ENCODE data around the gene GNAL.

GRCh38 chr18:11665146-11665545, 23.9 kb upstream of the GNAL start:
- TF ChIP-seq CTCF (IDR thresholded peaks at IDR 0.05) (no peak), EP300 (IDR thresholded peaks at IDR 0.05) (no peak), POLR2AphosphoS5 (IDR thresholded peaks at IDR 0.05) (no peak)
